Testis (tissue), 3 donors: ENCODE data around the gene RAB8A. TPM values are rescaled to one million over a fixed set of nuclear protein-coding genes. Genes with fewer than 3 reads are reported as not detected.
"Not testable (repeated sequence)": the region's sequence is repeated elsewhere in the genome, so short reads cannot be mapped to it uniquely, and the experiment has no call there.

Experiments used
- DNase-seq: peaks from one replicate; pipeline ENCODE4 v3.0.0-alpha.2; 2019
- H3K27ac ChIP-seq, 2 donors: fragments of 200-600 bp; sonication (generic); one replicate each; pipeline ENCODE4 v1.5.1; 2019
- H3K27me3 ChIP-seq: fragments of 200-600 bp; sonication (generic); one replicate; pipeline ENCODE4 v1.5.1; 2019
- H3K36me3 ChIP-seq: fragments of 200-600 bp; sonication (generic); one replicate; pipeline ENCODE4 v1.5.1; 2017; ENCODE audit warnings: low read depth; ENCODE audit errors: missing control alignments
- H3K4me1 ChIP-seq: fragments of 200-600 bp; sonication (generic); one replicate; pipeline ENCODE4 v1.5.1; 2019
- H3K4me3 ChIP-seq, 2 donors: fragments of 200-600 bp; sonication (generic); one replicate each; pipeline ENCODE4 v1.5.1; 2017 to 2019
- H3K9me3 ChIP-seq: fragments of 200-600 bp; sonication (generic); one replicate; pipeline ENCODE4 v1.5.1; 2017
- CTCF ChIP-seq, 3 experiments: fragments of 450-650 bp in 2 of 3; fragments of 200-600 bp in 1 of 3; sonication (generic) in 1 of 3; IDR thresholded peaks; one replicate each; pipeline ENCODE4 v1.5.1; 2016 to 2019; ENCODE audit warnings: antibody characterized with exemption in 3 of 3, mild to moderate bottlenecking in 2 of 3, moderate library complexity in 1 of 3
- POLR2A ChIP-seq: fragments of 450-650 bp; IDR thresholded peaks from one replicate; pipeline ENCODE4 v1.6.1; 2017; ENCODE audit warnings: antibody characterized with exemption, mild to moderate bottlenecking, moderate library complexity
- WGBS, 2 donors: methylation state at CpG; one replicate each; pipeline ENCODE4 v1.1.5; 2018; 5-methylcytosine and 5-hydroxymethylcytosine counted together
- intact Hi-C: fragments of 100-400 bp; cut with DNase I; formaldehyde crosslinking; loops from one replicate; pipeline ENCODE4 v1.15.1; 2023; ENCODE audit warnings: low total_unique reads
- polyA plus RNA-seq: library from polyadenylated mRNA; stranded (reverse); fragments of 350-450 nt; fragmentation: Illumina TruSeq; extraction: RNeasy Lipid Tissue Mini Kit (QIAGEN cat#74804); gene quantifications from one replicate; pipeline ENCODE4 v1.2.3, GENCODE V29; 2014; ENCODE audit warnings: low read depth, low replicate concordance; ENCODE audit not compliant: insufficient read depth
- total RNA-seq, 2 donors: library from RNA; depleted of rRNA; stranded (reverse); fragments of >200 nt; gene quantifications; one replicate each; pipeline ENCODE4 v1.2.3, GENCODE V29; 2016

The RAB8A gene
- total and polyA plus RNA-seq, 3 donors from 2014 or later = 45.9 to 69.0 (median 63.3) TPM

- 72 to 83% methylated on average over 4 of the region's 4 CpGs for WGBS, 2 donors
- H3K27me3 ChIP-seq = no peaks in the 10 kb centered on the region
- no peak overlapping the region for H3K4me3 ChIP-seq
- no peak for TF ChIP-seq CTCF (IDR thresholded peaks at IDR 0.05)
- no peak for TF ChIP-seq POLR2A
- no peaks in the 10 kb centered on the region for H3K9me3 ChIP-seq
- intact Hi-C loops = loop anchor here (10.0 kb wide), 2 partner anchors 51 to 69 kb away; partner anchors contain the start of gene FAM32A
- DNase-seq = no peak
- no peaks in the 10 kb centered on the region for H3K36me3 ChIP-seq
- no peak overlapping the region for H3K27ac ChIP-seq
- peaks cover 16% of the 10 kb centered on the region for H3K4me1 ChIP-seq
Observed at GRCh38 chr19:16116067-16116466, 4.4 kb downstream of the RAB8A start.

GRCh38 chr19:16117594-16118033 is 5.9 kb downstream of the RAB8A start:
- no peak overlapping the region for H3K27ac ChIP-seq
- no peaks in the 10 kb centered on the region for H3K27me3 ChIP-seq
- H3K4me1 ChIP-seq = peaks cover 11% of the 10 kb centered on the region
- no peak for DNase-seq
- WGBS, 2 donors = 78 to 87% methylated on average over 9 to 11 of the region's 11 CpGs
- TF ChIP-seq POLR2A = no peak
- no peak for TF ChIP-seq CTCF (IDR thresholded peaks at IDR 0.05)
- no peaks in the 10 kb centered on the region for H3K9me3 ChIP-seq
- H3K4me3 ChIP-seq = no peak overlapping the region
- intact Hi-C loops = loop anchor here (10.0 kb wide), 2 partner anchors 53 to 67 kb away; partner anchors contain the start of gene FAM32A
- no peaks in the 10 kb centered on the region for H3K36me3 ChIP-seq

- no peak for DNase-seq
- TF ChIP-seq POLR2A = no peak
- no peak for TF ChIP-seq CTCF (IDR thresholded peaks at IDR 0.05)
- Histone ChIP-seq H3K27me3 (no peaks in the 10 kb centered on the region), H3K27ac (no peak overlapping the region), H3K9me3 (no peaks in the 10 kb centered on the region), H3K4me3 (no peak overlapping the region), H3K36me3 (no peaks in the 10 kb centered on the region), H3K4me1 (peaks cover 4% of the 10 kb centered on the region)
- WGBS, 2 donors = 90 to 99% methylated on average over 9 to 12 of the region's 12 CpGs
- intact Hi-C loops = loop anchor here (10.0 kb wide), 2 partner anchors 54 to 66 kb away; partner anchors contain the start of gene FAM32A
Observed at GRCh38 chr19:16118489-16119033, 6.9 kb downstream of the RAB8A start.

GRCh38 chr19:16119075-16119857 is 7.6 kb downstream of the RAB8A start:
- intact Hi-C loops = loop anchor here (10.0 kb wide), 2 partner anchors 54 to 66 kb away; partner anchors contain the start of gene FAM32A
- not testable (repeated sequence) for H3K4me1 ChIP-seq, H3K4me3 ChIP-seq, DNase-seq, H3K36me3 ChIP-seq, H3K27me3 ChIP-seq, H3K9me3 ChIP-seq, H3K27ac ChIP-seq
- WGBS, 2 donors = 85 to 89% methylated on average over 19 of the region's 19 CpGs

GRCh38 chr19:16121141-16121540 is 9.5 kb downstream of the RAB8A start:
- intact Hi-C loops = no loop called here
- Histone ChIP-seq H3K4me1 (no peaks in the 10 kb centered on the region), H3K27me3 (no peaks in the 10 kb centered on the region), H3K9me3 (no peaks in the 10 kb centered on the region), H3K36me3 (no peaks in the 10 kb centered on the region), H3K27ac (no peak overlapping the region), H3K4me3 (no peak overlapping the region)
- 69 to 80% methylated on average over 2 to 5 of the region's 5 CpGs for WGBS, 2 donors
- DNase-seq = no peak
- TF ChIP-seq CTCF (IDR thresholded peaks at IDR 0.05) = no peak
- no peak for TF ChIP-seq POLR2A
